Gastrocnemius medialis (tissue), 4 donors: ENCODE measurements around the gene KAZN.

ENCODE experiments used
- CTCF ChIP-seq, 5 experiments: fragments of 450-650 bp in 3 of 5; fragments of 200-600 bp in 2 of 5; sonication (generic) in 2 of 5; IDR thresholded peaks in 4 of 5; conservative IDR thresholded peaks in 1 of 5; 1 replicate in 4 of 5; 2 replicates in 1 of 5; pipeline ENCODE4 v1.5.1; 2016 to 2019; ENCODE audit warnings: antibody characterized with exemption in 5 of 5, mild to moderate bottlenecking in 3 of 5, moderate library complexity in 3 of 5
- POLR2A ChIP-seq, 2 donors: fragments of 450-650 bp; IDR thresholded peaks; one replicate each; pipeline ENCODE4 v1.6.1; 2017; ENCODE audit warnings: antibody characterized with exemption in 2 of 2, mild to moderate bottlenecking in 2 of 2, moderate library complexity in 2 of 2

- TF ChIP-seq POLR2A (IDR thresholded peaks at IDR 0.05) = no peak
- TF ChIP-seq CTCF (IDR thresholded peaks at IDR 0.05 in 4 of 5, conservative IDR thresholded peaks at IDR 0.05 in 1 of 5) = no peak
Observed at GRCh38 chr1:15007842-15008241, 409.4 kb downstream of the KAZN start.
